Mucosa of rectum (tissue), 2 donors: ENCODE results near the gene KCNJ11.
A peak's percentile ranks its signal among the peaks of the same experiment; 100 is the strongest.
"Not testable (repeated sequence)": the region's sequence is repeated elsewhere in the genome, so short reads cannot be mapped to it uniquely, and the experiment has no call there.

Experiments
- H3K27ac ChIP-seq, 2 donors: one replicate each; pipeline ENCODE4 v1.7.0; 2013; ENCODE audit warnings: inconsistent platforms in 2 of 2, low read depth in 2 of 2, low read length in 2 of 2
- H3K27me3 ChIP-seq, 2 donors: one replicate each; pipeline ENCODE4 v1.7.0; 2013; ENCODE audit warnings: low read length in 2 of 2; ENCODE audit not compliant: control insufficient read depth in 2 of 2, insufficient read depth in 2 of 2
- H3K36me3 ChIP-seq, 2 donors: one replicate each; pipeline ENCODE4 v1.7.0; 2013; ENCODE audit warnings: low read length in 2 of 2; ENCODE audit not compliant: control insufficient read depth in 2 of 2, insufficient read depth in 2 of 2
- H3K4me1 ChIP-seq, 2 donors: one replicate each; pipeline ENCODE4 v1.7.0; 2013; ENCODE audit warnings: low read length in 2 of 2, mild to moderate bottlenecking in 1 of 2; ENCODE audit not compliant: control insufficient read depth in 2 of 2, insufficient read depth in 2 of 2
- H3K4me3 ChIP-seq, 2 donors: one replicate each; pipeline ENCODE4 v1.7.0; 2013; ENCODE audit warnings: low read length in 2 of 2
- H3K9ac ChIP-seq, 2 donors: one replicate each; pipeline ENCODE4 v1.7.0; 2013; ENCODE audit warnings: low read length in 2 of 2, low read depth in 1 of 2, mild to moderate bottlenecking in 1 of 2
- H3K9me3 ChIP-seq, 2 donors: one replicate each; pipeline ENCODE4 v1.7.0; 2013; ENCODE audit warnings: low read length in 2 of 2; ENCODE audit not compliant: control insufficient read depth in 2 of 2
- donor health status: healthy.
- donor health status: Normal muscosa, but diverticular disease.

The KCNJ11 gene

GRCh38 chr11:17388609-17389210 is at the start of gene KCNJ11:
TSS of gene KCNJ11 (minus strand) at chr11:17388659. CDS start at chr11:17388091, 568 bp downstream.
- Histone ChIP-seq H3K9me3 (no peaks in the 10 kb centered on the region), H3K27me3 (no peaks in the 10 kb centered on the region), H3K27ac (peak within 1 kb of the TSS; percentile 28 to 38), H3K9ac (peak within 1 kb of the TSS in 1 of 2 donors; percentile 58), H3K36me3 (no peaks in the 10 kb centered on the region), H3K4me1 (peaks cover 0 to 5% of the 10 kb centered on the region in 2 donors), H3K4me3 (peak within 1 kb of the TSS; percentile 57 to 63)

GRCh38 chr11:17437366-17437765 is 48.9 kb upstream of the KCNJ11 start:
- no peaks in the 10 kb centered on the region for H3K36me3 ChIP-seq
- peaks cover 3 to 6% of the 10 kb centered on the region in 2 donors for H3K27me3 ChIP-seq
- no peaks in the 10 kb centered on the region for H3K4me1 ChIP-seq
- no peak overlapping the region for H3K4me3 ChIP-seq
- H3K27ac ChIP-seq = no peak overlapping the region
- H3K9me3 ChIP-seq = no peaks in the 10 kb centered on the region
- no peak overlapping the region for H3K9ac ChIP-seq

GRCh38 chr11:17434108-17434507 is 45.6 kb upstream of the KCNJ11 start:
- Histone ChIP-seq H3K9ac (no peak overlapping the region), H3K4me1 (no peaks in the 10 kb centered on the region), H3K9me3 (no peaks in the 10 kb centered on the region), H3K4me3 (no peak overlapping the region), H3K27ac (no peak overlapping the region), H3K36me3 (no peaks in the 10 kb centered on the region), H3K27me3 (no peaks in the 10 kb centered on the region)

GRCh38 chr11:17432002-17432401 is 43.5 kb upstream of the KCNJ11 start:
- no peaks in the 10 kb centered on the region for H3K36me3 ChIP-seq
- H3K27me3 ChIP-seq = no peaks in the 10 kb centered on the region
- H3K9me3 ChIP-seq = no peaks in the 10 kb centered on the region
- no peaks in the 10 kb centered on the region for H3K4me1 ChIP-seq
- H3K9ac ChIP-seq = no peak overlapping the region
- H3K27ac ChIP-seq = no peak overlapping the region
- no peak overlapping the region for H3K4me3 ChIP-seq

- no peak overlapping the region for H3K9ac ChIP-seq
- H3K4me3 ChIP-seq = no peak overlapping the region
- no peaks in the 10 kb centered on the region for H3K36me3 ChIP-seq
- no peaks in the 10 kb centered on the region for H3K27me3 ChIP-seq
- H3K9me3 ChIP-seq = no peaks in the 10 kb centered on the region
- no peaks in the 10 kb centered on the region for H3K4me1 ChIP-seq
- H3K27ac ChIP-seq = no peak overlapping the region
Observed at GRCh38 chr11:17431139-17431538, 42.7 kb upstream of the KCNJ11 start.

GRCh38 chr11:17430616-17431015 is 42.2 kb upstream of the KCNJ11 start:
- H3K4me1 ChIP-seq = no peaks in the 10 kb centered on the region
- H3K9me3 ChIP-seq = no peaks in the 10 kb centered on the region
- no peak overlapping the region for H3K27ac ChIP-seq
- H3K27me3 ChIP-seq = no peaks in the 10 kb centered on the region
- H3K9ac ChIP-seq = no peak overlapping the region
- no peak overlapping the region for H3K4me3 ChIP-seq
- H3K36me3 ChIP-seq = no peaks in the 10 kb centered on the region

GRCh38 chr11:17428925-17429324 is 40.5 kb upstream of the KCNJ11 start:
- no peak overlapping the region for H3K4me3 ChIP-seq
- H3K4me1 ChIP-seq = peaks cover 0 to 1% of the 10 kb centered on the region in 2 donors
- no peaks in the 10 kb centered on the region for H3K36me3 ChIP-seq
- no peaks in the 10 kb centered on the region for H3K27me3 ChIP-seq
- H3K9ac ChIP-seq = no peak overlapping the region
- no peak overlapping the region for H3K27ac ChIP-seq
- no peaks in the 10 kb centered on the region for H3K9me3 ChIP-seq

GRCh38 chr11:17428261-17428660 is 39.8 kb upstream of the KCNJ11 start:
- Histone ChIP-seq H3K36me3 (no peaks in the 10 kb centered on the region), H3K9me3 (no peaks in the 10 kb centered on the region), H3K27me3 (no peaks in the 10 kb centered on the region), H3K27ac (no peak overlapping the region), H3K4me3 (no peak overlapping the region), H3K4me1 (peaks cover 0 to 7% of the 10 kb centered on the region in 2 donors), H3K9ac (no peak overlapping the region)

- H3K27me3 ChIP-seq, H3K4me3 ChIP-seq, H3K4me1 ChIP-seq, H3K9me3 ChIP-seq, H3K9ac ChIP-seq, H3K36me3 ChIP-seq, H3K27ac ChIP-seq: not testable (repeated sequence)
Observed at GRCh38 chr11:17426233-17426632, 37.8 kb upstream of the KCNJ11 start.

- Histone ChIP-seq H3K4me3 (no peak overlapping the region), H3K27me3 (peaks cover 0 to 10% of the 10 kb centered on the region in 2 donors), H3K27ac (no peak overlapping the region), H3K36me3 (no peaks in the 10 kb centered on the region), H3K9me3 (no peaks in the 10 kb centered on the region), H3K4me1 (peaks cover 0 to 7% of the 10 kb centered on the region in 2 donors), H3K9ac (no peak overlapping the region)
Observed at GRCh38 chr11:17423533-17424310, 35.3 kb upstream of the KCNJ11 start.
